ENCODE results near the gene JUN.

GRCh38 chr1:58768191-58768731, 15.6 kb downstream of the JUN start:
- TF ChIP-seq POLR2A (IDR thresholded peaks at IDR 0.05) (no peak), CTCF (IDR thresholded peaks at IDR 0.05) (no peak), POLR2AphosphoS5 (IDR thresholded peaks at IDR 0.05) (no peak), EP300 (IDR thresholded peaks at IDR 0.05) (no peak)
